Measurements from ENCODE around the gene ARL2.

ARL2 gene

DNA sequence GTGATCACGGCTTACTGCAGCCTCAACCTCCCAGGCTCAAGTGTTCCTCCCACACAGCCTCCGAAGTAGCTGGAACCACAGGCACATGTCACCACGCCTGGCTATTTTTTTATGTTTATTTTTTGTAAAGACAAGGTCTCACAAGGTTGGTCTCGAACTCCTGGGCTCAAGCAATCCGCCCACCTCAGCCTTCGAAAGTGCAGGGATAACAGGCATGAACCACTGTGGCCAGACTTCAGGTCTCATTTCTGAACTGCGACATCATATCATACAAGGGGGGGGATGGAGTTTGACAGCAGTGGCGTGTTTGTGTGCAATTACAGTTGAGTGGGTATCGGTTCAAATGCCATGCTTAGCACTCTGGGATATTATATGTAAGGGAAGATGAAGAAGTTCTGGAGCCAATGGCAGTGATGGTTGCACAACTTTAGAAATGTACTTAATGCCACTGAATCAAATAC, 37.5 kb downstream of the ARL2 start:
- DNase-seq, result no peak

DNA sequence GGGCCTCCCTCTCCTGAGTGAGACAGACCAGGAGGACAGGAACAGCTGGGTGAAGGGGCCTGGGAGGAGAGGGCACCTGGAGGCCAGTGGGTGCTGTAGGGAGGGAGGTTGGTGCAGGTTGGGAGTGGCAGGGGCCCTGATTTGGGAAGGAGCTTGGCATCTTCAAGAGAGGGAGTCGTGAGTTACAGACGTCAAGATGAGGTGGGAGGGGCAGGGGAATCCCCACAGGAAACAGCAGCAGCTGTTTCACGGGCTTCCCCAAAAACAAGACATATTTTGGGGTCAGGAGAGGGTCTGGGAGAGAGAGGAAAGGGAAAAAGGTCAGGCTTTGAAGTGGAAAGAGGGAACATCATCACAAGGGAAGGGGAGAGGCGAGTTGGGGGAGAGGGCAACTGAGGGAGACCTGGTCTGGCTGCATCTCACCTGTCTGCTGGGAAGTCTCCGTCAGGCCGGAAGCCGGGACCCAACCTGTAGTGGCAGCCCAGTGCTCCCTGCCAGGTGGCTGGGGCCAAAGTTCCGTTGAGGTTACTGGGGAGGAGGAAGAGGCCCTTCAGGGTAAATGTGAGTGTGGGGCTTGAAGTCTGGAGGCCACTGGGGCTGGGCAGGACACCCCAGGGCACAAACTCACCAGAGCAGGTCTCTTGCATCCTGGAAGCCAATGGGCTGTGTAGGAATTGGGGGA, 40.0 kb downstream of the ARL2 start:
- DNase-seq, result no peak

DNA sequence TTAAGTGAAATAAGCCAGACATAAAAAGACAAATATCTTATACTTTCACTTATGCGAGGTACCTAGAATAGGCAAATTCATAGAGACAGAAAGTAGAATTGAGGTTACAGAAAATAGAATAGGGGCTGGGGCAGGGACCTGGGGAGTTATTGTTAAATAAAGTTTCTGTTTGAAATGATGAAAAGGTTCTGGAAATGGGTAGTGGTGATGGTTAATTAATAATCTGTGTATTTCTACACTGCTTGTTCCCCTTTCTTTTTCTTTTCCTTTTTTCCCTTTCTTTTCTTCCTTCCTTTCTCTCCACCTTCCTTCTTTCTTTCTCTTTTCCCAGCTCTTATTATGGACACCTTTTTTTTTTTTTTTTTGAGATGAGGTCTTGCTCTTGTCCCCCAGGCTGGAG, 41.6 kb downstream of the ARL2 start:
- DNase-seq, result no peak

DNA sequence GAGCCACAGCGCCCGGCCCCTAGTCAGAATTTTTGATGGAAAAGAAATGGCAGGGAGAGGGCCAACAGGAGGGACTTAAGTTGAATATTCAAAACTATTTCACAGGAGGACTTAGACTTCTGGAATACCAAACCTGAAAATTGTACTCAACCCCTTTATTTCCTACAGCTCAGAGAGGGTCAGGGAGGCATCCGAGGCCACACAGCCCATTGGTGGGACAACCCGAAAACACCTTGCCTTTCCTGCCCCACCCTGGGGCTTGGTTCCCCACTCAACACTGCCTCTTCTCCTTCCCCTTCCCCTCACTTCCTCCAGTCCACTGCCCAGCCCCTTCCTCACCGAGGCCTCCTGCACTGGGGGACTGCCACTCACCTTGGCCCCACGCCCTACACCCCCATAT, 43.0 kb downstream of the ARL2 start:
- DNase-seq, result no peak

DNA sequence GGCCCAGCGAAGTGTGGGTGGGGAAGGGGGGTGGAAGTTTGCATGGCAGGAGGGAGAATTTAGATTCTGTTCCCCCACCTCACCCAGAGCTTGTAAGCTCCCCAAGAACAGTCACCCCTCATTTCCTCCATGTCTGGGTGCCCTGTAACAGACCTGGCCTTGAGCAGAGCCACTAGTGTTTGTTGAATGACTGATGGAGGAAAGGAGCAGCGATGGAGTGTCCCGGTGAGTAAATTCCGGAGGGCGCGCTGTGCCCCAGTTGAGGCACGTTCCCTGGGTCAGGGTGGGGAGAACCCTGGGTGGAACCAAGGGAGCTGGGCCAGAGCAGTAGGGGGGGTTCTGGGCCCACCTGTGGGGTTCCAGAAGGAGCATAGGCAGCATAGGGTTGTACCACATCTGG, 43.6 kb downstream of the ARL2 start:
- DNase-seq, result no peak

DNA sequence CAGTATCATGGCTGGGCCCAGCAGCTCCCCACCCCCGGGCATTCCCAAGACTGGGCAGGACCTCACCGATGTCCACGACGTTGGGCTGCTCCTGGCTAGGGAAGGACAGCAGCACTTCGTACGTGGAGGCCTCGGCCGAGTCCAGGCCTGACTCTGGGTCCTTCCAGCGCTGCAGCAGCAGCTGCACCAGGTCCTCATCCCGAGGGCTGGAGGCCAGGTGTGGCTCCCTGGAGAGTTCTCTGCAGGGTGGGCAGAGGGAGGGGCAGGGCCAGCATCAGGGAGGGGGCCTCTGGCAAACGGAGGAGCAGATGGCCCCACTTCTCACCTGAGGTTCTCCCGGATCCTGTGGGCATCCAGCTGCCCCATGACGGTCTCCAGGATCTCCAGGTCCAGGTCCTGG, 44.1 kb downstream of the ARL2 start:
- no peak for DNase-seq

DNA sequence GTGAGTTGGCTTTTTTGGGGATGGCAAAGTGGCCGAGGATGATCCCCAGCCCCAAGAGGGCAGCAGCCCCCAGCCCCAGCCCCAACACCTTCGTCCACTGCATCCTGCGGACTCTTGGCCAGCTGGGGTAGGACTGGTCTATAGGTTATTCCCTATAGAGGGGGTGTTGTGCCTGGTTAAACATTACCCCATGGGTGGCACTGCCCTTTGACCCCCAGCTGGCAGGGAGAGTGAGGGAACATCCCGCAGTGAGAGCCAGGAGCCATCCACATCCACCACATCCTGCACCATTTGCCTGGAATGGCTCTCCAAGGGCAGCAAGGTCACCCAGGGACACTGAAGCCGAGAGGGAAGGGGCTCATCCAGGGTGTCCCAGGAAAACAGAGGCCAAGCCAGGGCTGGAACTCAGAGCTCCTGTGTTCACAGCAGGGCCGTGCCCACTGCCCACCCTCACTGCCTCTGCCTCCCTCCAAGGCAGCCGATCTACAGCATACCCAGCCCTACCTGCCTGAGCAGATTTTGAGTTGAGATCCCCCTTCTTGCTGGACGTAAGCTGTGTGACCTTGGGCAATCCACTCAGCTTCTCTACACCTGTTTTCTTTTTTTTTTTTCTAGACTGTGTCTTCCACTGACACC, 44.6 kb downstream of the ARL2 start, which contains the start of gene NAALADL1:
NAALADL1 (minus strand) TSS at position 135 of the 636 bp plus-strand sequence; CDS start at position 103, 32 bp downstream.
- no peak for DNase-seq

DNA sequence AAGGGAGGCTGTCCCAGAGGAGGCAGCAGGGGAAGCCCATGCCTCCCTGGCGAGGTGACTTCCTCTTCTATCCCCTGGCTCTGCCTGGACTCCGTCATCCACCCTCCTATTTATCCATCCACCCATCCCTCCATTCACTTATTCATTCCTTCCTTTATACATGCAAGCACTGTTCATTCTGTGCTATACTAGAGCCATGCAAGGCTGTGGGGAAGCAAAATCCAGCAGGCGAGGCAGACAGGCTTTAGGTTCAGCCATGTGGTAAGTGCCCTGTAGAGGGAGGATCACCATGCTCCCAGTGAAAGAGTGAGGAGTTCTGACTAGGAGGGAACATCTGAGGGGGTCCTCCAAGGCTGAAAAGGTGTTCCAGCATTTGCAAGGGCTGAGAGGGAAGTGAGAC, 45.6 kb downstream of the ARL2 start:
- DNase-seq, result no peak

DNA sequence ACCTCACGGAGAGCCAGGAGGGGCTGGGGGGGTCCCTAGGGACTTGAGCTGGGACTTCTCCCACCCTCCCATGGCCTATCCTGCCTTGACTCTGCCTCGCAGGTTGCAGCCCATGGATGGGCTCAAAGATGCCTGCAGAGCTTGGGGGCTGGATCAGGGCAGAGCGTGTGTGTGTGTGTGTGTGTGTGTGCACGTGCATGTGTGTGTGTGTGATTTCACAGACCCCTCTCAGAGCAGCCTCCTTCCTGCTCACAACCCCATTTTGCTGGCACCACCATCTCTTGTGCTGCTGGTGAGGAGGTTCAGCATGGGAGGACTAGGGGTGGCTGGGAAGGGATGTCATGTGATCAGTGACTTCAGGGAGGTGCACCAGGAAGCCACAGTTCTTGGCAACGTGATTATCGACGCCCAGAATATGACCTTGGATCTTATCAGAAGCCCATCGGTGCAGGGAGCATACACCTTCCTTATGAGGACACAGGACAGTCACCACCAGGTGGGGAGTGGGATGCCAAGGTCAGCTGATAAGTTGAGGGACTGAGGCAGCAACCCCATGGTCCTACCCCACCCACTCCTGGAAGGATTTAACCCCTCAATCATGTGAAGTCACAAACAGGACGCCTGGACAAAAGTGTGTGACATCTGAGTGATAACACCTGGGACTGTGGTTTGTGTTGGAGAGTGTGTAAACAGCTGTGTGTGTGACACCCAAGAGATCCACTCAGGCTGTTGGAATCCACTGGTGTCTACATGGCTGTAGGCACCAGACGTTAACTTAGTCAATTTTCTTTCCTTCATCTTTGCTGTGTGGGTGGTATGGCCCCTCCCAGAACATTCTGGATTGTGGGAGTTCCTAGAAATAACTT, 46.2 kb downstream of the ARL2 start:
- DNase-seq, result no peak

DNA sequence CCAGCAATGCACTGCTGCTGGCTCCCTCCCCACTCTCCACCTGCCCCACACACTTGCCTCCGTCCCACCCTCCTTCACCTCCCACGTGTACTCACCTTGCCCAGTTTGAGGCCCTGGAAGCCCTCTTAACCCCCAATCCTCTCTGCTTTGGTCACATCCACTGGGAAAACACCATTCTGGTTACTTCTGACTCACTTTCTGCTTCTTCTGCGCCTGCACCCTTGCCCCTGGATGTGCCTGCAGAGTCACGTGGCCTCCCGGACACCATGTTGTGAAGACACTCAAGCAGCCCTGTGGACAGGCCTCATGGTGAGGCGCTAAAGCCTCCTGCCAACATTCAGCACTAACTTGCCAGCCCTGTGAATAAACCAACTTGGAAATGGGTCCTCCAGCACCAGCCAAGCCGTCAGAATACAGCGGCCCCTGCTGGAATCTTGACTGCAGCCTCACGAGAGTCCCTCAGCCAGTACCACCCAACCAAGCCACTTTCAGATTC, 47.0 kb downstream of the ARL2 start:
- no peak for DNase-seq

DNA sequence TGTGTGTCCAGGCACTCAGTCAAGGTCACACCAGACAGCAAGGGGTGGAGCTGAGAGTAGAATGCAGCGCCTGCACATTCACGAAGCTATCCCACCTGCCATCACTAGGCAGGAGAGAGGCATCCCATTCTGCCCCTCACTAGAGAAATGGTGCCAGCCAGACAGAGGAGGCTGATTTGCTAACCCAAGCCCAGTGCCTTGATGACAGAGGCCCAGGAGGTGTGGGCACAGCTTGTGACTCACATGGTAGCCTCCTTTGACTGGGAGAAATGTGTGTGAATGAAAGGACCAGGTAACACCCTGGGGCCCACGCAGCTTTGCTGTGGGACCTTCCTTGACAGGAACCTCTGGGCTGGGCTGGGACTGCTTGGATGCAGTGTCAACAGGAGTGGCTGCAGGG, 49.6 kb downstream of the ARL2 start:
- no peak for DNase-seq

DNA sequence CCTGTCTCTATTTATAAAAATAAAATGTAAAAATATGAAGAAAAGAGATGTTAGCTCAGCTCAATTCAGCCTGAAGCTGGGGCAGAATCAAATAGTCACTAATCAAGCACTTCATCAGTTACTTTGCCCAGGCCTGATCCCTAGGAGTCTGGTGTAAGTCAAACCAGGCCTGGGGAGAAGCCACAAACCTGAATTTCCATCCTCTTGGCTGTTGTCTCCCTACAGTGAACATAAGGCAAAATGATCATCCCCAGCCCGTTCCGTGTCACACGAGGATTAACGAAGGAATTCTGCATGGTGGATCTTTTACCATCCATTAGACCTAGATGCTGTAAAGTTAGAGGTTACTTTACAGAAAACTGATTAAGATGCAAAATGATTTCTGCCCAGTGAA, 50.9 kb downstream of the ARL2 start:
- DNase-seq, result no peak

DNA sequence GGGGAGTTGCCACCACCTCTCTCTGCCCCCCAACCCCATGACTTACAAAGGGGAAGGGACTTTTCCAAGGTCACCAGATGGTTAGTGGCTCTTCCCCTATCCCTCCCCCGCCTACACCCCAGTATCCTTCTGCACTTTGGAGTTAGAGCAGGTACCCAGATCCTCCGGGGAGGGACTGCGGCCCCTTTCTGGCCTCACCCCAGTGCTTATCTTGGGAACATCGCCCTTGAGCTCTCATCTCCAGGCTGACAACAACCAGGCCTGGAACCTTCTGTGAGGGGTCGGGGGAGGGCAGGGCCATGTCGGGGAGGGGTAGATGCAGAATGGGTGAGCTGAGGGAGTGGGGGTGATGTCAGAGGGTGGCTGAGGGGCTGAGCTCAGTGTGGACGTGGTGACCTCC, 51.9 kb downstream of the ARL2 start:
- no peak for DNase-seq

DNA sequence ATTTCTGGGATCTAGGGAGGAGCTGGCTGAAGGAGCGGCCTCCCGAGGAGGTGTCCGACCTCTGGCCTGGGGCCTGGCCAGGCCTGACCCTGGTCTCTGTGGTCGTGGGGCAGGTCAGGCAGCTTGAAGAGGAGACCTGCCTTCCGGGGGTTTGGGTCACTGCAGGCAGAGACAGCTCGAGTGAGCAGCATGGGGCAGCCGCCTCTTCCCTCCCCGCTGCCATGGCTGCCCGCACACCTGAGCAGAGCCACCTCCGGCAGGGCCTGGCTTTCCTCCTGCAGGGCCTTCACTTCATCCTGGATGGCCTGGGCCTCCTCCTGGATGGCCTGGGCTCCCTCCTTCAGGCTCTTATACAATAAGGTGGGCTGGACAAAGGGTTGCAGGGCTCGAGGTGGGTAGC, 52.4 kb downstream of the ARL2 start:
- DNase-seq, result no peak

DNA sequence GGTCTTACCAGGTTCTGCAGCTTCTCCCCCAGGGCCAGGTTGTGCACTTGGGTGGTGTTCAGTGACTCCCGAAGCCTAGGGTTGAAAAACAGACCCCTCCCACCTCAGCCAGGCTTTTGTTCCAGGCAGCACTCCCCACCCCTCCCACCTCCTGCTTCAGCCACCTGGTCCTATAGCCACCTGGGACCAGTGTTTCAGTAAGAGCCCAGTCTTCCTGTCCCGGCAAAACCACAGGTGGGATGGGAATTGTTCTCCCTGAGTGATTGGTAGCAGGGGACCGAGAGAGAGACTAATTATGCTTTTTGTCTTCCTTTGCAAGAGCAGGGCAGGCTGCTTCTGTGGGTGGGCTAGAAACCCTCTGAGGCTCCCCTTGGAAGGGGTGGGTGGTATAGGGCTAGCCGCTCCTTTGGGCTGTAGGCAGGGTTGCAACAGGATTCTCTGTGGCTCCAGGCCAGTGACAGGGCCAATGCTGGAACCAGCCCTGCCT, 52.9 kb downstream of the ARL2 start:
- no peak for DNase-seq

DNA sequence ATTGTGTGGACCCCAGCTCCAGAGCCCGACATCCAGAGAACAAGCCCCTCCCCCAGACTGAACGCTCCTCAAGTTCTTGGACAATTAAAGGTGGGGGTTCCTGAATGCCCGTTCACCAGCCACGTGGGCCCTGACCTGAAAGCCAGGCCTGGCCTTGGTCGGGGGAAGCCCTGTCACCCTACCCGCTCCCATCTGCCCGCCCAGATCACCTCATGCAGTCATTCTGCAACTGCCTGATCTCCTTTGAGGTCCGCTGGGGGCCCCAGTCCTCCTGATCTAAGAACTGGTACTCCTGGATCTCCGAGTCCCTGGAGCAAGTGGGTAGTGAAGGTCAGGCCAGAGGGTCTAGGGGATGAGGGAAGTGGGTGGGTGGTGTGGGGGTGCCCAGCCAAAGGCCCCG, 53.5 kb downstream of the ARL2 start:
- no peak for DNase-seq

DNA sequence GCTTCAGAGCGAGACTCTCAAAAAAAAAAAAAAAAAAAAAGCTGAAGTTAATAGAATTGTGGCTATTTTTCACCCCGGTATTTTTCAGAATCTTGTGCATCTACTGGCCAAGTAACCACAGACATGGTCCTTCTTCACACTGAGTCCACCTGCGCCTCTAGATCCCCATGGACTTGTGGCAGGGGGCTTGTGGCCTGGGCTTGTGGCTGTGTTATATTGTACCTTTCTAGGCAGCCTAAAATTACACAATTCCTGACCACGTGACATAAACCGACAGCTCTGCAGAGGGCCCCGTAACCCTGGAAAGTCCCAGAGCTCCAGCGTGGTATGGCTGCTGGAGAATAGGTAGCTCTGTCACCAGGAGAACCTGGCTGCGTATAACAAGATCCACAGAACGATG, 55.3 kb downstream of the ARL2 start:
- no peak for DNase-seq
